ENCODE data around the gene BGLAP. TPM values are rescaled to one million over a fixed set of nuclear protein-coding genes. Genes with fewer than 3 reads are reported as not detected.
"Not testable (repeated sequence)": the region's sequence is repeated elsewhere in the genome, so short reads cannot be mapped to it uniquely, and the experiment has no call there.

The BGLAP gene
- total RNA-seq, 1 experiment from 2014 or later: 2.3 TPM

DNA sequence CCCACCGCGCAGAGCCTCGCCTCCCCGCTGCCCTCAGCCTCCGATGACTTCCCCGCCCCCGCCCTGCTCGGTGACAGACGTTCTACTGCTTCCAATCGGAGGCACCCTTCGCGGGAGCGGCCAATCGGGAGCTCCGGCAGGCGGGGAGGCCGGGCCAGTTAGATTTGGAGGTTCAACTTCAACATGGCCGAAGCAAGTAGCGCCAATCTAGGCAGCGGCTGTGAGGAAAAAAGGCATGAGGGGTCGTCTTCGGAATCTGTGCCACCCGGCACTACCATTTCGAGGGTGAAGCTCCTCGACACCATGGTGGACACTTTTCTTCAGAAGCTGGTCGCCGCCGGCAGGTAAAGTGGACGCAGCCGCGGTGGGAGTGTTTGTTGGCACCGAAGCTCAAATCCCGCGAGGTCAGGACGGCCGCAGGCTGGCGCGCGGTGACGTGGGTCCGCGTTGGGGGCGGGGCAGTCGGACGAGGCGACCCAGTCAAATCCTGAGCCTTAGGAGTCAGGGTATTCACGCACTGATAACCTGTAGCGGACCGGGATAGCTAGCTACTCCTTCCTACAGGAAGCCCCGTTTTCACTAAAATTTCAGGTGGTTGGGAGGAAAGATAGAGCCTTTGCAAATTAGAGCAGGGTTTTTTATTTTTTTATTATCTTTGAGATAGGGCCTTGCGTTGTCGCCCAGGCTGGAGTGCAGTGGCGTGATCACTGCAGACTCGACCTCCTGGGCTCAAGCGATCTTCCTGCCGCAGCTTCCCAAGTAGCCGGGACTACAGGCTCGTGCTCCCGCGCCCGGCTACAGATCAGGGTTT, 28.9 kb upstream of the BGLAP start, which contains the start of gene PMF1 (continued):
- TF ChIP-seq, protein P1, sequence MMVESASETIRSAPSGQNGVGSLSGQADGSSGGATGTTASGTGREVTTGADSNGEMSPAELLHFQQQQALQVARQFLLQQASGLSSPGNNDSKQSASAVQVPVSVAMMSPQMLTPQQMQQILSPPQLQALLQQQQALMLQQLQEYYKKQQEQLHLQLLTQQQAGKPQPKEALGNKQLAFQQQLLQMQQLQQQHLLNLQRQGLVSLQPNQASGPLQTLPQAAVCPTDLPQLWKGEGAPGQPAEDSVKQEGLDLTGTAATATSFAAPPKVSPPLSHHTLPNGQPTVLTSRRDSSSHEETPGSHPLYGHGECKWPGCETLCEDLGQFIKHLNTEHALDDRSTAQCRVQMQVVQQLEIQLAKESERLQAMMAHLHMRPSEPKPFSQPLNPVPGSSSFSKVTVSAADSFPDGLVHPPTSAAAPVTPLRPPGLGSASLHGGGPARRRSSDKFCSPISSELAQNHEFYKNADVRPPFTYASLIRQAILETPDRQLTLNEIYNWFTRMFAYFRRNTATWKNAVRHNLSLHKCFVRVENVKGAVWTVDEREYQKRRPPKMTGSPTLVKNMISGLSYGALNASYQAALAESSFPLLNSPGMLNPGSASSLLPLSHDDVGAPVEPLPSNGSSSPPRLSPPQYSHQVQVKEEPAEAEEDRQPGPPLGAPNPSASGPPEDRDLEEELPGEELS (CRISPR knock-in tag; IDR thresholded peaks at IDR 0.05): 0 out of 2 replicates have a peak, but pooled peaks have one; percentile 62
- TF ChIP-seq TEAD1 (CRISPR knock-in tag; IDR thresholded peaks at IDR 0.05) (peak; percentile 80; the same call in 1 of the 2 replicates), SP1 (CRISPR knock-in tag; conservative IDR thresholded peaks at IDR 0.05) (peak; percentile 84)
- TF ChIP-seq, protein P2, sequence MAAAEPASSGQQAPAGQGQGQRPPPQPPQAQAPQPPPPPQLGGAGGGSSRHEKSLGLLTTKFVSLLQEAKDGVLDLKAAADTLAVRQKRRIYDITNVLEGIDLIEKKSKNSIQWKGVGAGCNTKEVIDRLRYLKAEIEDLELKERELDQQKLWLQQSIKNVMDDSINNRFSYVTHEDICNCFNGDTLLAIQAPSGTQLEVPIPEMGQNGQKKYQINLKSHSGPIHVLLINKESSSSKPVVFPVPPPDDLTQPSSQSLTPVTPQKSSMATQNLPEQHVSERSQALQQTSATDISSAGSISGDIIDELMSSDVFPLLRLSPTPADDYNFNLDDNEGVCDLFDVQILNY (CRISPR knock-in tag; IDR thresholded peaks at IDR 0.05): peak; percentile 64; the same call in 1 of the 2 replicates
- TF ChIP-seq, protein P3, sequence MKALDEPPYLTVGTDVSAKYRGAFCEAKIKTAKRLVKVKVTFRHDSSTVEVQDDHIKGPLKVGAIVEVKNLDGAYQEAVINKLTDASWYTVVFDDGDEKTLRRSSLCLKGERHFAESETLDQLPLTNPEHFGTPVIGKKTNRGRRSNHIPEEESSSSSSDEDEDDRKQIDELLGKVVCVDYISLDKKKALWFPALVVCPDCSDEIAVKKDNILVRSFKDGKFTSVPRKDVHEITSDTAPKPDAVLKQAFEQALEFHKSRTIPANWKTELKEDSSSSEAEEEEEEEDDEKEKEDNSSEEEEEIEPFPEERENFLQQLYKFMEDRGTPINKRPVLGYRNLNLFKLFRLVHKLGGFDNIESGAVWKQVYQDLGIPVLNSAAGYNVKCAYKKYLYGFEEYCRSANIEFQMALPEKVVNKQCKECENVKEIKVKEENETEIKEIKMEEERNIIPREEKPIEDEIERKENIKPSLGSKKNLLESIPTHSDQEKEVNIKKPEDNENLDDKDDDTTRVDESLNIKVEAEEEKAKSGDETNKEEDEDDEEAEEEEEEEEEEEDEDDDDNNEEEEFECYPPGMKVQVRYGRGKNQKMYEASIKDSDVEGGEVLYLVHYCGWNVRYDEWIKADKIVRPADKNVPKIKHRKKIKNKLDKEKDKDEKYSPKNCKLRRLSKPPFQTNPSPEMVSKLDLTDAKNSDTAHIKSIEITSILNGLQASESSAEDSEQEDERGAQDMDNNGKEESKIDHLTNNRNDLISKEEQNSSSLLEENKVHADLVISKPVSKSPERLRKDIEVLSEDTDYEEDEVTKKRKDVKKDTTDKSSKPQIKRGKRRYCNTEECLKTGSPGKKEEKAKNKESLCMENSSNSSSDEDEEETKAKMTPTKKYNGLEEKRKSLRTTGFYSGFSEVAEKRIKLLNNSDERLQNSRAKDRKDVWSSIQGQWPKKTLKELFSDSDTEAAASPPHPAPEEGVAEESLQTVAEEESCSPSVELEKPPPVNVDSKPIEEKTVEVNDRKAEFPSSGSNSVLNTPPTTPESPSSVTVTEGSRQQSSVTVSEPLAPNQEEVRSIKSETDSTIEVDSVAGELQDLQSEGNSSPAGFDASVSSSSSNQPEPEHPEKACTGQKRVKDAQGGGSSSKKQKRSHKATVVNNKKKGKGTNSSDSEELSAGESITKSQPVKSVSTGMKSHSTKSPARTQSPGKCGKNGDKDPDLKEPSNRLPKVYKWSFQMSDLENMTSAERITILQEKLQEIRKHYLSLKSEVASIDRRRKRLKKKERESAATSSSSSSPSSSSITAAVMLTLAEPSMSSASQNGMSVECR (CRISPR knock-in tag; IDR thresholded peaks at IDR 0.05; ENCODE audit: borderline replicate concordance): 0 out of 2 replicates have a peak, but pooled peaks have one; percentile 29

DNA sequence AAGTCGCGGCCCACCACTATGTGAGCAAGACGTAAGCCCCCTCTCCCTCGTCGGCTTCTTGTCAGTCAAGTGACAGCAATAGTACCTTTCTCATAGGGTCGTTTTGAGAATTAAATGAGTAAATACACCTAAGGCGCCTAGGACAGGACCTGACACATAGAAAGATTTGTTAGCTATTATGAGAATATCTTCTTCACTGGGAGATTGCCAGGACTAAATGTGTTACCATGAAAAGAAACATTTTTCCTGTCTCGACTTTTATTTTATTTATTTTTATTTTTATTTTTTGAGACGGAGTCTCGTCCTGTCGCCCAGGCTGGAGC, 28.4 kb upstream of the BGLAP start:
- POLR2A ChIA-PET: interaction anchor here (0.6 to 1.6 kb wide), 12 partner anchors 12 to 98 kb away, joined by 3 to 10 read pairs (median 6); no protein-coding TSS in a partner anchor

DNA sequence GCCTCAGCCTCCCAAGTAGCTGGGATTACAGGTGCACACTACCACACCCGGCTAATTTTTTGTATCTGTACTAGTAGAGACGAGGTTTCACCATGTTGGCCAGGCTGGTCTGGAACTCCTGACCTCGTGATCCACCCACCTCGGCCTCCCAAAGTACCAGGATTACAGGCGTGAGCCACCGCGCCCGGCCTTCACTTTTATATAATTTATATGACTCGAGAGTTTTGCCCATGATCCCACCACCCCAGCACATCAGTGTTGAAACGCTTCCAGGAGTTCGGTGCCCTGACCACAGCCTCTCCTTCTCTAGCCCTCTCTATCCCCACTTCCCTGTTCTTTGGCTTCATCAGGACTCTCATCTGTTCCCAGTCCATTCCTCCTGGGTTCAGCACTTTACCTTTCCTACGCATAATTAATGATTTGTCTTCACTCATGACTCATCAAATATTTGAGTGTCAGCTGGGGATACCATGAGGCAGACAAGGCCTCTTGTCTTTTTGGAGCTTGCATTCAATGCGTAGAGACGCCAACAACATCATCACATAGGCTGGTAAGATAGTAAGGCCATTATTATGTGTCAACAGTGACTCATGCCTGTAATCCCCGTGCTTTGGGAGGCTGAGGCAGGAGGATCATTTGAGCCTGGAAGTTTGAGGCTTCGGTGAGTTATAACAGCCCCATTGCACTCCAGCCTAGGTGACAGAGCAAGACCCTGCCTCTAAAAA, 27.8 kb upstream of the BGLAP start:
- DNase-seq (ENCODE audit: low spot score) (no peak), ATAC-seq (no peak)
- H3K4me3 Mint-ChIP-seq: peak overlapping the region; percentile 94
- H3K27me3 Mint-ChIP-seq (ENCODE audit: low read depth): no peaks in the 10 kb centered on the region
- H3K36me3 Mint-ChIP-seq: peaks cover 16% of the 10 kb centered on the region
- peaks cover 18% of the 10 kb centered on the region for H3K4me1 Mint-ChIP-seq
- H3K27ac Mint-ChIP-seq: peak overlapping the region; percentile 94
- TF ChIP-seq, protein P4, sequence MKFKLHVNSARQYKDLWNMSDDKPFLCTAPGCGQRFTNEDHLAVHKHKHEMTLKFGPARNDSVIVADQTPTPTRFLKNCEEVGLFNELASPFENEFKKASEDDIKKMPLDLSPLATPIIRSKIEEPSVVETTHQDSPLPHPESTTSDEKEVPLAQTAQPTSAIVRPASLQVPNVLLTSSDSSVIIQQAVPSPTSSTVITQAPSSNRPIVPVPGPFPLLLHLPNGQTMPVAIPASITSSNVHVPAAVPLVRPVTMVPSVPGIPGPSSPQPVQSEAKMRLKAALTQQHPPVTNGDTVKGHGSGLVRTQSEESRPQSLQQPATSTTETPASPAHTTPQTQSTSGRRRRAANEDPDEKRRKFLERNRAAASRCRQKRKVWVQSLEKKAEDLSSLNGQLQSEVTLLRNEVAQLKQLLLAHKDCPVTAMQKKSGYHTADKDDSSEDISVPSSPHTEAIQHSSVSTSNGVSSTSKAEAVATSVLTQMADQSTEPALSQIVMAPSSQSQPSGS (CRISPR knock-in tag; IDR thresholded peaks at IDR 0.05; ENCODE audit: borderline replicate concordance, low read depth): no peak
- TF ChIP-seq ZNF121 (CRISPR knock-in tag; IDR thresholded peaks at IDR 0.05): no peak
- TF ChIP-seq, protein P2 (CRISPR knock-in tag; IDR thresholded peaks at IDR 0.05): no peak
- TF ChIP-seq ESRRA (CRISPR knock-in tag; IDR thresholded peaks at IDR 0.05; ENCODE audit: borderline replicate concordance): no peak
- TF ChIP-seq SOX15 (CRISPR knock-in tag; IDR thresholded peaks at IDR 0.05): no peak
- CTCF ChIA-PET: interaction anchor here (1.2 to 4.4 kb wide), 7 partner anchors 11 to 91 kb away, joined by 3 to 71 read pairs (median 7); partner anchors contain the start of gene SMG5
- POLR2A ChIA-PET: interaction anchor here (1.1 to 1.2 kb wide), 2 partner anchors 33 to 50 kb away, joined by 3 to 4 read pairs; no protein-coding TSS in a partner anchor
- H3K9me3 Mint-ChIP-seq: no peaks in the 10 kb centered on the region

More for the DNA sequence above, 28.4 kb upstream of the BGLAP start:
- Mint-ChIP-seq H3K9me3 (no peaks in the 10 kb centered on the region), H3K36me3 (peaks cover 18% of the 10 kb centered on the region), H3K27me3 (ENCODE audit: low read depth) (no peaks in the 10 kb centered on the region), H3K4me3 (peak overlapping the region; percentile 94), H3K27ac (peak overlapping the region; percentile 99), H3K4me1 (peaks cover 24% of the 10 kb centered on the region)
- TF ChIP-seq, protein P5, sequence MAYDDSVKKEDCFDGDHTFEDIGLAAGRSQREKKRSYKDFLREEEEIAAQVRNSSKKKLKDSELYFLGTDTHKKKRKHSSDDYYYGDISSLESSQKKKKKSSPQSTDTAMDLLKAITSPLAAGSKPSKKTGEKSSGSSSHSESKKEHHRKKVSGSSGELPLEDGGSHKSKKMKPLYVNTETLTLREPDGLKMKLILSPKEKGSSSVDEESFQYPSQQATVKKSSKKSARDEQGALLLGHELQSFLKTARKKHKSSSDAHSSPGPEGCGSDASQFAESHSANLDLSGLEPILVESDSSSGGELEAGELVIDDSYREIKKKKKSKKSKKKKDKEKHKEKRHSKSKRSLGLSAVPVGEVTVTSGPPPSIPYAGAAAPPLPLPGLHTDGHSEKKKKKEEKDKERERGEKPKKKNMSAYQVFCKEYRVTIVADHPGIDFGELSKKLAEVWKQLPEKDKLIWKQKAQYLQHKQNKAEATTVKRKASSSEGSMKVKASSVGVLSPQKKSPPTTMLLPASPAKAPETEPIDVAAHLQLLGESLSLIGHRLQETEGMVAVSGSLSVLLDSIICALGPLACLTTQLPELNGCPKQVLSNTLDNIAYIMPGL (CRISPR knock-in tag; IDR thresholded peaks at IDR 0.05): no peak
- TF ChIP-seq EMX1 (CRISPR knock-in tag; IDR thresholded peaks at IDR 0.05): 0 out of 2 replicates have a peak, but pooled peaks have one; percentile 13
- no peak for DNase-seq (ENCODE audit: low spot score)
- ATAC-seq: no peak
- CTCF ChIA-PET: interaction anchor here (0.8 to 4.4 kb wide), 23 partner anchors 11 to 287 kb away, joined by 3 to 71 read pairs (median 5); partner anchors contain the start of genes CCT3, MEF2D, SLC25A44 and SMG5

DNA sequence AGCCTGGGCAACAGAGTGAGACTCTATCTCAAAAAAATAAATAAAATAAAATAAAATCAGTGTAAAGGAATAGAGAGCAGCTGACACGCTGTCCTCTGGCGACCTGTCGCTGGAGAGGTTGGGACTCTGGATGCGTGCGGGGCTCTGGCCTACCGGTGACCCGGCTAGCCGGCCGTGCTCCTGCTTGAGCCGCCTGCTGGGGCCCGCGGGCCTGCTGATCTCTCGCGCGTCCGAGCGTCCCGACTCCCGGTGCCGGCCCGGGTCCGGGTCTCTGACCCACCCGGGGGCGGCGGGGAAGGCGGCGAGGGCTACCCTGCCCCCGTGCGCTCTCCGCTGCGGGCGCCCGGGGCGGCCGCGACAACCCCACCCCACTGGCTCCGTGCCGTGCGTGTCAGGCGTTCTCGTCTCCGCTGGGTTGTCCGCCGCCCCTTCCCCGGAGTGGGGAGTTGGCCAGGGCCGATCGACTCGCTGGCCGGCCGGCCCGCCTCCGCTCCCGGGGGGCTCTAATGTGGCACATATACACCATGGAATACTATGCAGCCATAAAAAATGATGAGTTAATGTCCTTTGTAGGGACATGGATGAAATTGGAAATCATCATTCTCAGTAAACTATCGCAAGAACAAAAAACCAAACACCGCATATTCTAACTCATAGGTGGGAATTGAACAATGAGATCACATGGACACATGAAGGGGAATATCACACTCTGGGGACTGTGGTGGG, 25.5 kb upstream of the BGLAP start:
- H3K27me3 Mint-ChIP-seq (ENCODE audit: low read depth); H3K9me3 Mint-ChIP-seq; H3K4me3 Mint-ChIP-seq; ATAC-seq; POLR2A ChIA-PET; H3K27ac Mint-ChIP-seq; CTCF ChIA-PET; DNase-seq (ENCODE audit: low spot score): not testable (repeated sequence)
- Mint-ChIP-seq H3K36me3 (peaks cover 30% of the 10 kb centered on the region), H3K4me1 (peaks cover 17% of the 10 kb centered on the region)

Measured in WTC11 (cell line).